Measurements from ENCODE around the gene WDR37.
"Not testable (repeated sequence)": the region's sequence is repeated elsewhere in the genome, so short reads cannot be mapped to it uniquely, and the experiment has no call there.

WDR37 gene

GRCh38 chr10:1056326-1057105 is at the start of gene WDR37:
Gene WDR37, plus strand, starts transcription at chr10:1056385. Its CDS starts 15,771 bp downstream, at chr10:1072156.
- H3K4me3 ChIP-seq (ENCODE audit: low read depth in 1 of 2, low read length in 2 of 2) = peak within 1 kb of the TSS; percentile 92 to 96
- H3K9ac ChIP-seq (ENCODE audit: low read depth in 1 of 2, low read length in 2 of 2) = peak within 1 kb of the TSS; percentile 83 to 95
- no peaks in the 10 kb centered on the region for H3K9me3 ChIP-seq (ENCODE audit: control insufficient read depth in 1 of 2, low read length in 2 of 2)
- H3K27me3 ChIP-seq (ENCODE audit: control insufficient read depth in 1 of 2, insufficient read depth in 2 of 2, low read length in 2 of 2) = no peaks in the 10 kb centered on the region
- peaks cover 5 to 12% of the 10 kb centered on the region in 2 donors for H3K36me3 ChIP-seq (ENCODE audit: control insufficient read depth in 1 of 2, insufficient read depth in 2 of 2, low read length in 2 of 2)
- H3K27ac ChIP-seq (ENCODE audit: low read depth, low read length) = peak within 1 kb of the TSS; percentile 96
- H3K4me1 ChIP-seq (ENCODE audit: control insufficient read depth in 1 of 2, insufficient read depth in 2 of 2, low read length in 2 of 2) = peaks cover 28 to 37% of the 10 kb centered on the region in 2 donors

- no peak overlapping the region for H3K9ac ChIP-seq (ENCODE audit: low read depth in 1 of 2, low read length in 2 of 2)
- H3K27ac ChIP-seq (ENCODE audit: low read depth, low read length) = no peak overlapping the region
- H3K9me3 ChIP-seq (ENCODE audit: control insufficient read depth in 1 of 2, low read length in 2 of 2) = peaks cover 2 to 12% of the 10 kb centered on the region in 2 donors
- no peaks in the 10 kb centered on the region for H3K4me1 ChIP-seq (ENCODE audit: control insufficient read depth in 1 of 2, insufficient read depth in 2 of 2, low read length in 2 of 2)
- no peak overlapping the region for H3K4me3 ChIP-seq (ENCODE audit: low read depth in 1 of 2, low read length in 2 of 2)
- peaks cover 52 to 93% of the 10 kb centered on the region in 2 donors for H3K36me3 ChIP-seq (ENCODE audit: control insufficient read depth in 1 of 2, insufficient read depth in 2 of 2, low read length in 2 of 2)
- no peaks in the 10 kb centered on the region for H3K27me3 ChIP-seq (ENCODE audit: control insufficient read depth in 1 of 2, insufficient read depth in 2 of 2, low read length in 2 of 2)
Observed at GRCh38 chr10:1006573-1006972, 49.6 kb upstream of the WDR37 start.

- H3K27me3 ChIP-seq (ENCODE audit: control insufficient read depth in 1 of 2, insufficient read depth in 2 of 2, low read length in 2 of 2) = no peaks in the 10 kb centered on the region
- no peak overlapping the region for H3K27ac ChIP-seq (ENCODE audit: low read depth, low read length)
- peaks cover 0 to 5% of the 10 kb centered on the region in 2 donors for H3K9me3 ChIP-seq (ENCODE audit: control insufficient read depth in 1 of 2, low read length in 2 of 2)
- H3K4me1 ChIP-seq (ENCODE audit: control insufficient read depth in 1 of 2, insufficient read depth in 2 of 2, low read length in 2 of 2) = no peaks in the 10 kb centered on the region
- no peak overlapping the region for H3K9ac ChIP-seq (ENCODE audit: low read depth in 1 of 2, low read length in 2 of 2)
- H3K4me3 ChIP-seq (ENCODE audit: low read depth in 1 of 2, low read length in 2 of 2) = no peak overlapping the region
- H3K36me3 ChIP-seq (ENCODE audit: control insufficient read depth in 1 of 2, insufficient read depth in 2 of 2, low read length in 2 of 2) = peaks cover 55 to 93% of the 10 kb centered on the region in 2 donors
Observed at GRCh38 chr10:1007583-1007982, 48.6 kb upstream of the WDR37 start.

- Histone ChIP-seq H3K27ac (ENCODE audit: low read depth, low read length) (no peak overlapping the region), H3K4me1 (ENCODE audit: control insufficient read depth in 1 of 2, insufficient read depth in 2 of 2, low read length in 2 of 2) (no peaks in the 10 kb centered on the region), H3K9me3 (ENCODE audit: control insufficient read depth in 1 of 2, low read length in 2 of 2) (no peaks in the 10 kb centered on the region), H3K27me3 (ENCODE audit: control insufficient read depth in 1 of 2, insufficient read depth in 2 of 2, low read length in 2 of 2) (no peaks in the 10 kb centered on the region), H3K36me3 (ENCODE audit: control insufficient read depth in 1 of 2, insufficient read depth in 2 of 2, low read length in 2 of 2) (peaks cover 47 to 89% of the 10 kb centered on the region in 2 donors), H3K4me3 (ENCODE audit: low read depth in 1 of 2, low read length in 2 of 2) (no peak overlapping the region), H3K9ac (ENCODE audit: low read depth in 1 of 2, low read length in 2 of 2) (no peak overlapping the region)
Observed at GRCh38 chr10:1009071-1009494, 47.1 kb upstream of the WDR37 start.

- H3K4me1 ChIP-seq (ENCODE audit: control insufficient read depth in 1 of 2, insufficient read depth in 2 of 2, low read length in 2 of 2); H3K27me3 ChIP-seq (ENCODE audit: control insufficient read depth in 1 of 2, insufficient read depth in 2 of 2, low read length in 2 of 2); H3K27ac ChIP-seq (ENCODE audit: low read depth, low read length); H3K9me3 ChIP-seq (ENCODE audit: control insufficient read depth in 1 of 2, low read length in 2 of 2); H3K4me3 ChIP-seq (ENCODE audit: low read depth in 1 of 2, low read length in 2 of 2); H3K9ac ChIP-seq (ENCODE audit: low read depth in 1 of 2, low read length in 2 of 2): not testable (repeated sequence)
- peaks cover 40 to 89% of the 10 kb centered on the region in 2 donors for H3K36me3 ChIP-seq (ENCODE audit: control insufficient read depth in 1 of 2, insufficient read depth in 2 of 2, low read length in 2 of 2)
Observed at GRCh38 chr10:1009947-1010346, 46.2 kb upstream of the WDR37 start.

GRCh38 chr10:1010703-1011102 is 45.5 kb upstream of the WDR37 start:
- Histone ChIP-seq H3K4me1 (ENCODE audit: control insufficient read depth in 1 of 2, insufficient read depth in 2 of 2, low read length in 2 of 2) (no peaks in the 10 kb centered on the region), H3K27ac (ENCODE audit: low read depth, low read length) (no peak overlapping the region), H3K9me3 (ENCODE audit: control insufficient read depth in 1 of 2, low read length in 2 of 2) (no peaks in the 10 kb centered on the region), H3K36me3 (ENCODE audit: control insufficient read depth in 1 of 2, insufficient read depth in 2 of 2, low read length in 2 of 2) (peaks cover 39 to 88% of the 10 kb centered on the region in 2 donors), H3K27me3 (ENCODE audit: control insufficient read depth in 1 of 2, insufficient read depth in 2 of 2, low read length in 2 of 2) (no peaks in the 10 kb centered on the region), H3K9ac (ENCODE audit: low read depth in 1 of 2, low read length in 2 of 2) (no peak overlapping the region), H3K4me3 (ENCODE audit: low read depth in 1 of 2, low read length in 2 of 2) (no peak overlapping the region)

GRCh38 chr10:1011696-1012095 is 44.5 kb upstream of the WDR37 start:
- H3K4me3 ChIP-seq (ENCODE audit: low read depth in 1 of 2, low read length in 2 of 2) = no peak overlapping the region
- H3K9me3 ChIP-seq (ENCODE audit: control insufficient read depth in 1 of 2, low read length in 2 of 2) = no peaks in the 10 kb centered on the region
- peaks cover 42 to 88% of the 10 kb centered on the region in 2 donors for H3K36me3 ChIP-seq (ENCODE audit: control insufficient read depth in 1 of 2, insufficient read depth in 2 of 2, low read length in 2 of 2)
- H3K4me1 ChIP-seq (ENCODE audit: control insufficient read depth in 1 of 2, insufficient read depth in 2 of 2, low read length in 2 of 2) = no peaks in the 10 kb centered on the region
- no peak overlapping the region for H3K9ac ChIP-seq (ENCODE audit: low read depth in 1 of 2, low read length in 2 of 2)
- no peak overlapping the region for H3K27ac ChIP-seq (ENCODE audit: low read depth, low read length)
- H3K27me3 ChIP-seq (ENCODE audit: control insufficient read depth in 1 of 2, insufficient read depth in 2 of 2, low read length in 2 of 2) = no peaks in the 10 kb centered on the region

- Histone ChIP-seq H3K36me3 (ENCODE audit: control insufficient read depth in 1 of 2, insufficient read depth in 2 of 2, low read length in 2 of 2) (peaks cover 54 to 77% of the 10 kb centered on the region in 2 donors), H3K27ac (ENCODE audit: low read depth, low read length) (no peak overlapping the region), H3K4me1 (ENCODE audit: control insufficient read depth in 1 of 2, insufficient read depth in 2 of 2, low read length in 2 of 2) (no peaks in the 10 kb centered on the region), H3K9ac (ENCODE audit: low read depth in 1 of 2, low read length in 2 of 2) (no peak overlapping the region), H3K4me3 (ENCODE audit: low read depth in 1 of 2, low read length in 2 of 2) (no peak overlapping the region), H3K27me3 (ENCODE audit: control insufficient read depth in 1 of 2, insufficient read depth in 2 of 2, low read length in 2 of 2) (no peaks in the 10 kb centered on the region), H3K9me3 (ENCODE audit: control insufficient read depth in 1 of 2, low read length in 2 of 2) (no peaks in the 10 kb centered on the region)
Observed at GRCh38 chr10:1015688-1016087, 40.5 kb upstream of the WDR37 start.

- H3K27me3 ChIP-seq (ENCODE audit: control insufficient read depth in 1 of 2, insufficient read depth in 2 of 2, low read length in 2 of 2) = no peaks in the 10 kb centered on the region
- H3K27ac ChIP-seq (ENCODE audit: low read depth, low read length) = no peak overlapping the region
- H3K4me3 ChIP-seq (ENCODE audit: low read depth in 1 of 2, low read length in 2 of 2) = no peak overlapping the region
- H3K4me1 ChIP-seq (ENCODE audit: control insufficient read depth in 1 of 2, insufficient read depth in 2 of 2, low read length in 2 of 2) = no peaks in the 10 kb centered on the region
- peaks cover 31 to 45% of the 10 kb centered on the region in 2 donors for H3K36me3 ChIP-seq (ENCODE audit: control insufficient read depth in 1 of 2, insufficient read depth in 2 of 2, low read length in 2 of 2)
- no peaks in the 10 kb centered on the region for H3K9me3 ChIP-seq (ENCODE audit: control insufficient read depth in 1 of 2, low read length in 2 of 2)
- H3K9ac ChIP-seq (ENCODE audit: low read depth in 1 of 2, low read length in 2 of 2) = no peak overlapping the region
Observed at GRCh38 chr10:1019362-1019761, 36.8 kb upstream of the WDR37 start.

GRCh38 chr10:1020460-1020859 is 35.7 kb upstream of the WDR37 start:
- H3K36me3 ChIP-seq (ENCODE audit: control insufficient read depth in 1 of 2, insufficient read depth in 2 of 2, low read length in 2 of 2) = peaks cover 30 to 40% of the 10 kb centered on the region in 2 donors
- H3K27me3 ChIP-seq (ENCODE audit: control insufficient read depth in 1 of 2, insufficient read depth in 2 of 2, low read length in 2 of 2) = no peaks in the 10 kb centered on the region
- H3K4me1 ChIP-seq (ENCODE audit: control insufficient read depth in 1 of 2, insufficient read depth in 2 of 2, low read length in 2 of 2) = no peaks in the 10 kb centered on the region
- H3K4me3 ChIP-seq (ENCODE audit: low read depth in 1 of 2, low read length in 2 of 2) = no peak overlapping the region
- H3K27ac ChIP-seq (ENCODE audit: low read depth, low read length) = no peak overlapping the region
- H3K9ac ChIP-seq (ENCODE audit: low read depth in 1 of 2, low read length in 2 of 2) = no peak overlapping the region
- H3K9me3 ChIP-seq (ENCODE audit: control insufficient read depth in 1 of 2, low read length in 2 of 2) = no peaks in the 10 kb centered on the region

All from duodenal mucosa (tissue), 2 donors.